Sigmoid colon (tissue), 7 donors: ENCODE measurements around the gene SOX6. TPM values are rescaled to one million over a fixed set of nuclear protein-coding genes. Genes with fewer than 3 reads are reported as not detected.

Experiments used
- DNase-seq: peaks from one replicate; pipeline ENCODE4 v3.0.0-alpha.2; 2019
- H3K27ac ChIP-seq, 4 donors: fragments of 200-600 bp; sonication (generic); one replicate each; pipeline ENCODE4 v1.5.1; 2016 to 2019; ENCODE audit warnings: mild to moderate bottlenecking in 1 of 4
- H3K27me3 ChIP-seq, 3 donors: fragments of 200-600 bp; sonication (generic); one replicate each; pipeline ENCODE4 v1.5.1; 2019; ENCODE audit warnings: mild to moderate bottlenecking in 1 of 3
- H3K36me3 ChIP-seq, 4 donors: fragments of 200-600 bp; sonication (generic); one replicate each; pipeline ENCODE4 v1.5.1; 2016 to 2019
- H3K4me1 ChIP-seq, 4 donors: fragments of 200-600 bp; sonication (generic); one replicate each; pipeline ENCODE4 v1.5.1; 2017 to 2019
- H3K4me3 ChIP-seq, 4 donors: fragments of 200-600 bp; sonication (generic); one replicate each; pipeline ENCODE4 v1.5.1; 2017 to 2019; ENCODE audit warnings: mild to moderate bottlenecking in 2 of 4, moderate library complexity in 1 of 4
- H3K9me3 ChIP-seq, 4 donors: fragments of 200-600 bp in 3 of 4; sonication (generic) in 3 of 4; one replicate each; pipeline versions ENCODE4 v1.5.1 to v1.6.1; 2013 to 2019
- CTCF ChIP-seq, 4 experiments: fragments of 450-650 bp in 3 of 4; fragments of 200-600 bp in 1 of 4; IDR thresholded peaks; one replicate each; pipeline ENCODE4 v1.5.1; 2016 to 2019; ENCODE audit warnings: antibody characterized with exemption in 4 of 4, mild to moderate bottlenecking in 3 of 4, moderate library complexity in 2 of 4
- EP300 ChIP-seq, 4 donors: sonication (generic); formaldehyde crosslinking; IDR thresholded peaks; one replicate each; pipeline ENCODE4 v1.6.1; 2017; ENCODE audit warnings: antibody characterized with exemption in 4 of 4
- POLR2A ChIP-seq, 2 donors: fragments of 450-650 bp; IDR thresholded peaks; one replicate each; pipeline ENCODE4 v1.6.1; 2016; ENCODE audit warnings: antibody characterized with exemption in 2 of 2, mild to moderate bottlenecking in 2 of 2, moderate library complexity in 2 of 2
- POLR2AphosphoS5 ChIP-seq, 4 donors: sonication (generic); formaldehyde crosslinking; IDR thresholded peaks; one replicate each; pipeline ENCODE4 v1.6.1; 2017; ENCODE audit warnings: antibody characterized with exemption in 4 of 4
- WGBS, 2 donors: extraction: QIAGEN DNeasy Blood & Tissue Kit; methylation state at CpG; one replicate each; pipeline ENCODE4 v1.1.7; 2013; 5-methylcytosine and 5-hydroxymethylcytosine counted together
- intact Hi-C: fragments of 100-400 bp; cut with DNase I; formaldehyde crosslinking; loops from one replicate; pipeline ENCODE4 v1.15.1; 2023
- polyA plus RNA-seq, 3 donors: library from polyadenylated mRNA; stranded (reverse); fragments of 200-250 nt; gene quantifications; one replicate each; pipeline ENCODE4 v1.2.3, GENCODE V29; 2013
- total RNA-seq, 4 donors: library from RNA; depleted of rRNA; stranded (reverse); fragments of >200 nt; gene quantifications; one replicate each; pipeline ENCODE4 v1.1.0, GENCODE V29; 2016
- donor health status: healthy with polysubstance abuse.
- donor health status: Bipolar disorder and iron deficiency.
- donor health status: healthy.

Gene SOX6
- total and polyA plus RNA-seq, 7 donors = 0.46 to 6.1 (median 1.7) TPM

- H3K4me3 ChIP-seq = no peak overlapping the region
- TF ChIP-seq POLR2A (IDR thresholded peaks at IDR 0.05) (no peak), POLR2AphosphoS5 (IDR thresholded peaks at IDR 0.05) (no peak), EP300 (IDR thresholded peaks at IDR 0.05) (no peak), CTCF (IDR thresholded peaks at IDR 0.05) (no peak)
- H3K4me1 ChIP-seq = no peaks in the 10 kb centered on the region
- WGBS, 2 donors = 56 to 85% methylated on average over 1 of the region's 1 CpG
- no peak for DNase-seq
- intact Hi-C loops = no loop called here
- no peaks in the 10 kb centered on the region for H3K27me3 ChIP-seq
- no peak overlapping the region for H3K27ac ChIP-seq
- no peaks in the 10 kb centered on the region for H3K36me3 ChIP-seq
- no peaks in the 10 kb centered on the region for H3K9me3 ChIP-seq
These were observed 18.7 kb downstream of the SOX6 start for GRCh38 chr11:16337421-16338213.

- Histone ChIP-seq H3K4me1 (no peaks in the 10 kb centered on the region), H3K9me3 (no peaks in the 10 kb centered on the region), H3K4me3 (no peak overlapping the region), H3K27me3 (no peaks in the 10 kb centered on the region), H3K36me3 (no peaks in the 10 kb centered on the region), H3K27ac (no peak overlapping the region)
- TF ChIP-seq EP300 (IDR thresholded peaks at IDR 0.05) (no peak), POLR2AphosphoS5 (IDR thresholded peaks at IDR 0.05) (no peak), POLR2A (IDR thresholded peaks at IDR 0.05) (no peak), CTCF (IDR thresholded peaks at IDR 0.05) (no peak)
- intact Hi-C loops = no loop called here
- DNase-seq = no peak
These were observed 19.6 kb downstream of the SOX6 start for GRCh38 chr11:16336721-16337120.

- no peak overlapping the region for H3K4me3 ChIP-seq
- no peaks in the 10 kb centered on the region for H3K36me3 ChIP-seq
- H3K4me1 ChIP-seq = no peaks in the 10 kb centered on the region
- no peaks in the 10 kb centered on the region for H3K9me3 ChIP-seq
- H3K27me3 ChIP-seq = no peaks in the 10 kb centered on the region
- no peak overlapping the region for H3K27ac ChIP-seq
- 56 to 79% methylated on average over 6 of the region's 6 CpGs for WGBS, 2 donors
- intact Hi-C loops = no loop called here
- TF ChIP-seq CTCF (IDR thresholded peaks at IDR 0.05) (no peak), EP300 (IDR thresholded peaks at IDR 0.05) (no peak), POLR2A (IDR thresholded peaks at IDR 0.05) (no peak), POLR2AphosphoS5 (IDR thresholded peaks at IDR 0.05) (no peak)
- DNase-seq = no peak
These were observed 20.1 kb downstream of the SOX6 start for GRCh38 chr11:16336204-16336603.

GRCh38 chr11:16335236-16335962, 20.9 kb downstream of the SOX6 start:
- H3K36me3 ChIP-seq = no peaks in the 10 kb centered on the region
- H3K4me3 ChIP-seq = no peak overlapping the region
- H3K27me3 ChIP-seq = no peaks in the 10 kb centered on the region
- no peak overlapping the region for H3K27ac ChIP-seq
- intact Hi-C loops = no loop called here
- no peak for DNase-seq
- no peaks in the 10 kb centered on the region for H3K4me1 ChIP-seq
- TF ChIP-seq POLR2A (IDR thresholded peaks at IDR 0.05) (no peak), POLR2AphosphoS5 (IDR thresholded peaks at IDR 0.05) (no peak), CTCF (IDR thresholded peaks at IDR 0.05) (no peak), EP300 (IDR thresholded peaks at IDR 0.05) (no peak)
- H3K9me3 ChIP-seq = no peaks in the 10 kb centered on the region
- WGBS, 2 donors = 19 to 61% methylated on average over 1 of the region's 1 CpG
